DOHH2 (cell line): ENCODE results near the gene CLIP3.

Experiments
- H3F3A ChIP-seq: fragments of 200-600 bp; sonication (generic), shearing (Covaris generic); 2 replicates; pipeline ENCODE4 v1.6.0; 2016; ENCODE audit warnings: antibody characterized with exemption, mild to moderate bottlenecking; ENCODE audit not compliant: control insufficient read depth, insufficient read depth
- H3K27ac ChIP-seq: fragments of 200-600 bp; sonication (generic); 2 replicates; pipeline ENCODE4 v1.5.1; 2014; ENCODE audit warnings: low read depth, mild to moderate bottlenecking, low read length, moderate library complexity
- H3K27me3 ChIP-seq: fragments of 200-600 bp; sonication (generic); 2 replicates; pipeline ENCODE4 v1.6.1; 2014; ENCODE audit warnings: mild to moderate bottlenecking, low read length, mixed read lengths; ENCODE audit not compliant: control insufficient read depth
- H3K36me3 ChIP-seq: fragments of 200-600 bp; sonication (generic); 2 replicates; pipeline ENCODE4 v1.6.1; 2014; ENCODE audit warnings: mild to moderate bottlenecking, low read length, moderate library complexity, mixed read lengths; ENCODE audit not compliant: control insufficient read depth
- H3K4me1 ChIP-seq: fragments of 200-600 bp; sonication (generic); 2 replicates; pipeline ENCODE4 v1.6.1; 2014; ENCODE audit warnings: mild to moderate bottlenecking, low read length, mixed read lengths; ENCODE audit not compliant: control insufficient read depth
- H3K4me2 ChIP-seq: fragments of 200-600 bp; sonication (generic); 2 replicates; pipeline ENCODE4 v1.6.0; 2014; ENCODE audit warnings: mild to moderate bottlenecking, low read length, moderate library complexity
- H3K4me3 ChIP-seq: fragments of 200-600 bp; sonication (generic); 2 replicates; pipeline ENCODE4 v1.5.1; 2014; ENCODE audit warnings: mild to moderate bottlenecking, low read length, mixed read lengths
- H3K79me2 ChIP-seq: fragments of 200-600 bp; sonication (generic); 2 replicates; pipeline ENCODE4 v1.6.1; 2014; ENCODE audit warnings: mild to moderate bottlenecking, low read length, mixed read lengths; ENCODE audit not compliant: control insufficient read depth
- H3K9me2 ChIP-seq: fragments of 200-600 bp; sonication (generic); replicated peaks from 2 replicates; pipeline ENCODE4 v1.6.1; 2014; ENCODE audit warnings: mild to moderate bottlenecking, low read length, mixed read lengths; ENCODE audit not compliant: control insufficient read depth
- H3K9me3 ChIP-seq: fragments of 200-600 bp; sonication (generic); 2 replicates; pipeline ENCODE4 v1.6.1; 2014; ENCODE audit warnings: antibody characterized with exemption, low read length, mixed read lengths; ENCODE audit not compliant: control insufficient read depth, insufficient read depth
- H4K20me1 ChIP-seq: fragments of 200-600 bp; sonication (generic); 2 replicates; pipeline ENCODE4 v1.6.0; 2014; ENCODE audit warnings: low read depth, mild to moderate bottlenecking, antibody characterized with exemption, low read length, moderate library complexity; ENCODE audit not compliant: control insufficient read depth, insufficient read depth
- EZH2phosphoT487 ChIP-seq: fragments of 200-600 bp; sonication (generic); IDR thresholded peaks from 2 replicates; pipeline ENCODE4 v1.6.1; 2017; ENCODE audit warnings: borderline replicate concordance, mild to moderate bottlenecking, antibody characterized with exemption, low read length, moderate library complexity, mixed read lengths
- TF ChIP-seq, protein P1 (sequence below): fragments of 200-600 bp; sonication (generic); IDR thresholded peaks from one replicate; pipeline ENCODE4 v1.5.1; 2014; ENCODE audit warnings: antibody characterized with exemption, mild to moderate bottlenecking, low read depth, low read length; ENCODE audit not compliant: poor library complexity, severe bottlenecking

CLIP3 gene

GRCh38 chr19:35990156-35990555 lies 42.5 kb downstream of the CLIP3 start:
- TF ChIP-seq, protein P1, sequence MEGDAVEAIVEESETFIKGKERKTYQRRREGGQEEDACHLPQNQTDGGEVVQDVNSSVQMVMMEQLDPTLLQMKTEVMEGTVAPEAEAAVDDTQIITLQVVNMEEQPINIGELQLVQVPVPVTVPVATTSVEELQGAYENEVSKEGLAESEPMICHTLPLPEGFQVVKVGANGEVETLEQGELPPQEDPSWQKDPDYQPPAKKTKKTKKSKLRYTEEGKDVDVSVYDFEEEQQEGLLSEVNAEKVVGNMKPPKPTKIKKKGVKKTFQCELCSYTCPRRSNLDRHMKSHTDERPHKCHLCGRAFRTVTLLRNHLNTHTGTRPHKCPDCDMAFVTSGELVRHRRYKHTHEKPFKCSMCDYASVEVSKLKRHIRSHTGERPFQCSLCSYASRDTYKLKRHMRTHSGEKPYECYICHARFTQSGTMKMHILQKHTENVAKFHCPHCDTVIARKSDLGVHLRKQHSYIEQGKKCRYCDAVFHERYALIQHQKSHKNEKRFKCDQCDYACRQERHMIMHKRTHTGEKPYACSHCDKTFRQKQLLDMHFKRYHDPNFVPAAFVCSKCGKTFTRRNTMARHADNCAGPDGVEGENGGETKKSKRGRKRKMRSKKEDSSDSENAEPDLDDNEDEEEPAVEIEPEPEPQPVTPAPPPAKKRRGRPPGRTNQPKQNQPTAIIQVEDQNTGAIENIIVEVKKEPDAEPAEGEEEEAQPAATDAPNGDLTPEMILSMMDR: no peak
- TF ChIP-seq EZH2phosphoT487: no peak
- Histone ChIP-seq H3K9me3 (peaks cover 5% of the 10 kb centered on the region; the same call in 1 of the 2 replicates), H3K4me1 (peaks cover 14% of the 10 kb centered on the region), H3K27ac (no peak overlapping the region), H3K36me3 (no peaks in the 10 kb centered on the region), H3K9me2 (no peaks in the 10 kb centered on the region), H3K4me2 (no peak overlapping the region), H3K27me3 (peaks cover 15% of the 10 kb centered on the region), H3K4me3 (no peak overlapping the region), H3F3A (0 out of 2 replicates have a peak, but pooled peaks cover 2% of the 10 kb centered on the region), H3K79me2 (peaks cover 1% of the 10 kb centered on the region), H4K20me1 (no peaks in the 10 kb centered on the region)

GRCh38 chr19:35988824-35989223 lies 43.8 kb downstream of the CLIP3 start:
- TF ChIP-seq, protein P1: no peak
- no peak for TF ChIP-seq EZH2phosphoT487
- Histone ChIP-seq H3K36me3 (no peaks in the 10 kb centered on the region), H3F3A (0 out of 2 replicates have a peak, but pooled peaks cover 2% of the 10 kb centered on the region), H3K27ac (no peak overlapping the region), H3K4me3 (no peak overlapping the region), H3K4me1 (peaks cover 9% of the 10 kb centered on the region; the same call in 1 of the 2 replicates), H3K79me2 (no peaks in the 10 kb centered on the region), H3K4me2 (no peak overlapping the region), H3K9me2 (no peaks in the 10 kb centered on the region), H3K9me3 (peaks cover 5% of the 10 kb centered on the region; the same call in 1 of the 2 replicates), H4K20me1 (no peaks in the 10 kb centered on the region), H3K27me3 (peaks cover 15% of the 10 kb centered on the region)

DNA sequence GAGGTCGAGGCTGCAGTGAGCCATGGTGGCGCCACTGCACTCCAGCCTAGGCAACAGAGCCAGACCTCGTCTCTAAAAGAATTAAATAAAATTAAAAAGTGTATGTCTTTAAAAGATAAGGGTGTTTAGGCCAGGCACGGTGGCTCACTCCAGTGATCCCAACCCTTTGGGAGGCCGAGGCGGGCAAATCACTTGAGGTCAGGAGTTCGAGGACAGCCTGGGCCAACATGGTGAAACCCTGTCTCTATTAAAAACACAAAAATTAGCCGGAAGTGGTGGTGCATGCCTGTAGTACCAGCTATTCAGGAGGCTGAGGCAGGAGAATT lies 45.1 kb downstream of the CLIP3 start:
- H4K20me1 ChIP-seq: no peaks in the 10 kb centered on the region
- H3K79me2 ChIP-seq: no peaks in the 10 kb centered on the region
- no peaks in the 10 kb centered on the region for H3F3A ChIP-seq
- peaks cover 5% of the 10 kb centered on the region; the same call in 1 of the 2 replicates for H3K9me3 ChIP-seq
- H3K36me3 ChIP-seq: no peaks in the 10 kb centered on the region
- H3K27me3 ChIP-seq: peaks cover 18% of the 10 kb centered on the region
- H3K4me1 ChIP-seq: peaks cover 9% of the 10 kb centered on the region; the same call in 1 of the 2 replicates
- no peak for TF ChIP-seq EZH2phosphoT487
- TF ChIP-seq, protein P1: no peak
- no peaks in the 10 kb centered on the region for H3K9me2 ChIP-seq
- peak overlapping the region; percentile 76 for H3K4me2 ChIP-seq
- H3K27ac ChIP-seq: no peak overlapping the region
- H3K4me3 ChIP-seq: peak overlapping the region; percentile 69
